ENCODE results near the gene IQSEC1. TPM values are rescaled to one million over a fixed set of nuclear protein-coding genes. Genes with fewer than 3 reads are reported as not detected.

The IQSEC1 gene
- total RNA-seq, 4 donors from 2014 or later = 13.7 to 59.4 (median 35.5) TPM

DNA sequence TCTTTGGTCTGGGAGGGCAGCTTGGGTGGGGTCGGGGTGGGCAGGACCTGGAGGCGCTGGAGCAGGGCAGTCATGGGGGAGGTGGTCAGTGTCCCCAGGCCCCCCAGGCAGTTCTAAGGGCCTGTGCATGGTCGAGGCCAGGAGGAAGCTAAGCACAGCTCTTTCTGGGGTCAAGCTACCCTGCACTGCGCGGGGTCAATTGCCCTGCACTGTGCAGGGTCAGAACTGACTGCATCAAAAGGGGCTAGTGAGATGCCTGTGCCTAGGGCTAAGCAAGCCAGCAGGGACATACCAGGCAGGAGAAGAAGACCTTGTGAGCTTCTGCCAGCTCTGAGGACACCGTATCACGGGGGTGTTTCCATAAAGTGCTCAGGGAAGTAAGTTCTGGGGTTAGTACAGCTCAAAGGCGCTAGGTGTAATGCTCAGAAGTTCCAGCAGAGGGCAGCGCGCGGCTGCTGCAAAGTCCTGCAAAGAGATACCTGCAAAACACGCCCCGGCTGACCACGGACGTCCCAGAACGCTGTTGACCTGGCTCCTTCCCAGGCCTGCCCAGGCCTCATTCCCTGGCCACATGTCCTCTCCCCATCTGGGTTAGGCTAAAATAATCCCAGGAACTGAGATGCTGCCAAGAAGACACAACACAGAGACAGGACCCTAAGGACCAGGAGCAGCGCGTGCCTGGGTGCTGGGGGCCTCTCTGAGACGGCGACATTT is 18.8 kb upstream of the IQSEC1 start:
- no peaks in the 10 kb centered on the region for H3K9me3 ChIP-seq
- no peaks in the 10 kb centered on the region for H3K27me3 ChIP-seq
- TF ChIP-seq, protein P1, sequence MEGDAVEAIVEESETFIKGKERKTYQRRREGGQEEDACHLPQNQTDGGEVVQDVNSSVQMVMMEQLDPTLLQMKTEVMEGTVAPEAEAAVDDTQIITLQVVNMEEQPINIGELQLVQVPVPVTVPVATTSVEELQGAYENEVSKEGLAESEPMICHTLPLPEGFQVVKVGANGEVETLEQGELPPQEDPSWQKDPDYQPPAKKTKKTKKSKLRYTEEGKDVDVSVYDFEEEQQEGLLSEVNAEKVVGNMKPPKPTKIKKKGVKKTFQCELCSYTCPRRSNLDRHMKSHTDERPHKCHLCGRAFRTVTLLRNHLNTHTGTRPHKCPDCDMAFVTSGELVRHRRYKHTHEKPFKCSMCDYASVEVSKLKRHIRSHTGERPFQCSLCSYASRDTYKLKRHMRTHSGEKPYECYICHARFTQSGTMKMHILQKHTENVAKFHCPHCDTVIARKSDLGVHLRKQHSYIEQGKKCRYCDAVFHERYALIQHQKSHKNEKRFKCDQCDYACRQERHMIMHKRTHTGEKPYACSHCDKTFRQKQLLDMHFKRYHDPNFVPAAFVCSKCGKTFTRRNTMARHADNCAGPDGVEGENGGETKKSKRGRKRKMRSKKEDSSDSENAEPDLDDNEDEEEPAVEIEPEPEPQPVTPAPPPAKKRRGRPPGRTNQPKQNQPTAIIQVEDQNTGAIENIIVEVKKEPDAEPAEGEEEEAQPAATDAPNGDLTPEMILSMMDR (IDR thresholded peaks at IDR 0.05) = peak; percentile 87 to 96 (median 92)
- no peak for TF ChIP-seq POLR2A (IDR thresholded peaks at IDR 0.05)
- H3K27ac ChIP-seq = no peak overlapping the region
- H3K4me3 ChIP-seq = no peak overlapping the region
- DNase-seq = peak; percentile 86 to 96 (median 86)
- H3K36me3 ChIP-seq = no peaks in the 10 kb centered on the region
- H3K4me1 ChIP-seq = peaks cover 0 to 4% (median 0%) of the 10 kb centered on the region in 4 donors

DNA sequence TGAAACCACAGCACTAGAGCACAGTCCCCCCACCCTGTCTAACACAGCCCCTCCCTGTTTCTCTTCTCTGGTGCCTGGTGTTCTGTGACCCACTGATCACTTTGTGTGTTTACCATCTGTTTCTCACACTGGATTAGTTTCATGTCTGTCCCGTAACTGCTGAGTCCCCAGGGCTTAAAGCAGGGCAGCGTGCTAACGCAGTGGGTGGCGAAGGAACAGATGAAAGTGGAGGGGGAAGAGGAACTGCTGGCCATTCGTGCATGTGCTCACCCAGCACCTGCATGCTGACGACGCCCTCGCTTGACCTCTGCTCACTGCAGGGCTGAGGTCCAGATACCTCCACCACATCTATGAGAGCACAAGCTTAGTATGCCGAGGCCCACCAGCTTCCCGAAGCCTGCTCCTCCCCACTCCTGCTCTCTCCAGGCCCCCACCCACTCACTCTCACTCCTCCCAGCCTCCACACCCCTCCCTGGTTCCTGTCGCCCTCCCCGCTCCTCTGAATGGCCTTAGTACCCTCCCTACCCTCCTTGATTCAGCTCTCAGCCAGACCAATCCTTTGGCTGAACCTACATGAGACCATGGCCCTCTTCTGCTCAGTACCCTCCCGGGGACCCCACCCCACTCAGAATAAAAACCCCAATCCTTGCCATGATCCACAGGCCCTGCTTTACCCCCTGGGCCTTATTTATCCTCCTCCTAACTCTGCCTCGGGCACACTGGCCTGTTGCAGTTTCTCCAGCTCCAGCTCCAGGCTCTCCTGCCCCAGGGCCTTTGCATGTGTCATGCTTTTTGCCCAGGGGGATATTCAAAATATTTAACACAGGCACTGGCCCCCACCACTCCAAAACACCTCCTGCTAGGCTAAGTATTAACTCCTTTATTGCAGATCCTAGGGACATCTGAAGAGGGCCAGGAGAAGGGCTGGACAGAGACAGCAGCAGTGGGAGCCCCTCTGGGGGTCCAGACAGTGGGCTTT is 15.1 kb upstream of the IQSEC1 start:
- DNase-seq = peak in 2 of 3 donors; percentile 77 to 82
- TF ChIP-seq, protein P1 (IDR thresholded peaks at IDR 0.05) = no peak
- no peak for TF ChIP-seq POLR2A (IDR thresholded peaks at IDR 0.05)
- H3K9me3 ChIP-seq = no peaks in the 10 kb centered on the region
- no peak overlapping the region for H3K4me3 ChIP-seq
- peak overlapping the region in 2 of 4 donors; percentile 52 to 76 for H3K27ac ChIP-seq
- no peaks in the 10 kb centered on the region for H3K36me3 ChIP-seq
- peaks cover 0 to 22% (median 7%) of the 10 kb centered on the region in 4 donors for H3K4me1 ChIP-seq
- H3K27me3 ChIP-seq = no peaks in the 10 kb centered on the region

DNA sequence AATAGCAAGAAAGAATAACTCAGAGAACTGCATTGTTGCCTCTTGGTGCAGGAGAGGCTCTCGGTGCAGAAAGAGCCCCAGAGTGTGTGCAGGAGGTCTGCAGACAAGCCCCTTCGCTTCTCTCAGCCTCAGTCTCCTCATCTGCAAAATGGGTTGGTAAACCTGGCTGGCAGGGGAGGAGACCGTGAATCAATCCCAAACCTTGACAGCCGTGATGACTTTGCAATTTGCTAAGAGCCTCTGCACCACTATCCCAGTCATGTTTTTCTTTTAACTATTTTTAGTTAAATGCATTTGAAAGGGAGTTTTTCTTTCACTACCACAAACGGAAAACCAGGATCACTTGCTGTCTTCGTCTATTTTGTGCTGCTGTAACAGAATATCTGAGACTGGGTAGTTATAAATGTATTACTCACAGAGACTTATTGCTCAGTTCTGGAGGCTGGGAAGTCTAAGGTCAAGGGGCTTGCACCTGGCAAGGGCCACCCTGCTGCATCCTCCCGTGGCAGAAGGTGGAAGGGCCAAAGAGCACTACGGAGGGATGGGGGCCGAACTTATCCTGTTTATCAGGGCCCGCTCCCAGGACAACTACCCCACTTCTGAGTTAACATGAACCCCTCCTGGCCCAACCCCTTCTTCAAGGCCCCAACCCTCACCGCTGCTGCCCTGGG is 14.2 kb upstream of the IQSEC1 start:
- TF ChIP-seq, protein P1 (IDR thresholded peaks at IDR 0.05) = no peak
- no peak for TF ChIP-seq POLR2A (IDR thresholded peaks at IDR 0.05)
- no peaks in the 10 kb centered on the region for H3K9me3 ChIP-seq

DNA sequence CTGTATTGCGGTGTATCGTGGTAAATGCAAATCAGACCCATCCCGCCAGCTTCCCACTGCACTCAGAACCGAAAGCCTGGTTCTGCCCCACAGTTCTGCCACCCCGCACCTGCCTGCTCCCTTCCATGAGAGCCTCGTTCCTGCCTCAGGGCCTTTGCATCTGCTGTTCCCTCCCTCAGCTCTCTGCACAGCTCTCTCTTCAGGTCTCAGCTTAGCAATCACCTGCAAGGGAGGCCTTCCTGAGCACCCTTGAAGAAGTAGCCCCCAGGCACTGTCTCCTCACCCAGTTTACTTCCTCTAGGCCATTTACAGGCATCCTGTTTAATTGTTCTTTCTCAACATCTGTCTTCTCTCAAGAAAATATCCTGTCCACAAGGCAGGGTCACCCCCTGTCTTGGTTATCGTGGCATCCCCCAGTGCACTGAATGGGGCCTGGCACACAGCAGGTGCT is 13.3 kb upstream of the IQSEC1 start:
- peak in 2 of 3 donors; percentile 40 to 58 for DNase-seq
- no peaks in the 10 kb centered on the region for H3K27me3 ChIP-seq
- H3K9me3 ChIP-seq = no peaks in the 10 kb centered on the region
- H3K4me1 ChIP-seq = peaks cover 0 to 24% (median 9%) of the 10 kb centered on the region in 4 donors
- peak overlapping the region in 1 of 4 donors; percentile 76 for H3K27ac ChIP-seq
- no peaks in the 10 kb centered on the region for H3K36me3 ChIP-seq
- H3K4me3 ChIP-seq = no peak overlapping the region
- TF ChIP-seq, protein P1 (IDR thresholded peaks at IDR 0.05) = no peak
- TF ChIP-seq POLR2A (IDR thresholded peaks at IDR 0.05) = no peak

More for the DNA sequence above, 14.2 kb upstream of the IQSEC1 start:
- Histone ChIP-seq H3K36me3 (no peaks in the 10 kb centered on the region), H3K27me3 (no peaks in the 10 kb centered on the region), H3K27ac (peak overlapping the region in 2 of 4 donors; percentile 52 to 76), H3K4me3 (no peak overlapping the region), H3K4me1 (peaks cover 0 to 24% (median 9%) of the 10 kb centered on the region in 4 donors)
- no peak for DNase-seq

DNA sequence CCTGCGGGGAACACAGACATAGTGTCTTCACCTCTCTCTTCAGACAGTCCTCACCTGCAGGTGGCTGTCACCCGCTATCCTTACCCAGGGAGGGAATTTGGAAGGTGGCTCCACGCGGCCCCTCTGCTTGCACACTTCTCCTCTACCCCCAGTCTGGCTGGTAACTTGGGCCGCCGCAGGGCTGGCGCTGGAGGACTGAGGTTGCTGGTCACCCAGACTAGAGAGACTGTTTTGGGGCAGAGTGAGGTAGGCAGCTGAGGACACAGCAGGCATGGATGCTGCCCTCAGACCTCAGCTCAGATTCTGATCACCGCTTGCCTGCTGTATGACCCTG is 12.6 kb upstream of the IQSEC1 start:
- DNase-seq = peak in 1 of 3 donors; percentile 37
- Histone ChIP-seq H3K9me3 (no peaks in the 10 kb centered on the region), H3K36me3 (no peaks in the 10 kb centered on the region), H3K27ac (peak overlapping the region in 1 of 4 donors; percentile 76), H3K27me3 (no peaks in the 10 kb centered on the region), H3K4me3 (no peak overlapping the region), H3K4me1 (peaks cover 0 to 24% (median 9%) of the 10 kb centered on the region in 4 donors)
- TF ChIP-seq, protein P1 (IDR thresholded peaks at IDR 0.05) = no peak
- no peak for TF ChIP-seq POLR2A (IDR thresholded peaks at IDR 0.05)

Measured in Peyer's patch (tissue), 4 donors.